Stimulated activated CD8-positive, alpha-beta memory T cell treated with anti-CD3 and anti-CD28 coated beads, Interleukin-12 subunit alpha, Interleukin-12 subunit beta, amount 100 ng/mL, for 4 hours (primary cell): ENCODE results near the gene SF1.
A peak's percentile ranks its signal among the peaks of the same experiment; 100 is the strongest.

ENCODE experiments used
- DNase-seq: peaks from one replicate; pipeline ENCODE4 v3.0.0-alpha.2; 2020; ENCODE audit warnings: low read depth

The SF1 gene

DNA sequence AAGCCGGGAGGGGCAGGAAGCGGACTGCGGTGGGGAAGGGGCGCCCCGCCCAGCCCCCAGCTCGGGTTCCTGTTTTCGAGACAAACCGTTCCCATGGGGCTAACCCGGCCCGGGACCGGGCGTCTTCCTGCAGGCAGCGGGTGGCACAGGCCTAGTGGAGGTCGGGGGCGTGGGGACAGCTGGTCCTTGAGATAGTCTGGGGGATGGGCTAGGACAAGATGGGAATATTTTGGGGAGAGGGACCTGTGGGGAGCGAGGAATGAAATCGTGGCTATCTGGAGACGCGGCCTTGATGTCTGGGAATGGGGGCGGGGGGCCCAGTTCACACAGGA, 33.2 kb downstream of the SF1 start:
- DNase-seq: peak; percentile 56

DNA sequence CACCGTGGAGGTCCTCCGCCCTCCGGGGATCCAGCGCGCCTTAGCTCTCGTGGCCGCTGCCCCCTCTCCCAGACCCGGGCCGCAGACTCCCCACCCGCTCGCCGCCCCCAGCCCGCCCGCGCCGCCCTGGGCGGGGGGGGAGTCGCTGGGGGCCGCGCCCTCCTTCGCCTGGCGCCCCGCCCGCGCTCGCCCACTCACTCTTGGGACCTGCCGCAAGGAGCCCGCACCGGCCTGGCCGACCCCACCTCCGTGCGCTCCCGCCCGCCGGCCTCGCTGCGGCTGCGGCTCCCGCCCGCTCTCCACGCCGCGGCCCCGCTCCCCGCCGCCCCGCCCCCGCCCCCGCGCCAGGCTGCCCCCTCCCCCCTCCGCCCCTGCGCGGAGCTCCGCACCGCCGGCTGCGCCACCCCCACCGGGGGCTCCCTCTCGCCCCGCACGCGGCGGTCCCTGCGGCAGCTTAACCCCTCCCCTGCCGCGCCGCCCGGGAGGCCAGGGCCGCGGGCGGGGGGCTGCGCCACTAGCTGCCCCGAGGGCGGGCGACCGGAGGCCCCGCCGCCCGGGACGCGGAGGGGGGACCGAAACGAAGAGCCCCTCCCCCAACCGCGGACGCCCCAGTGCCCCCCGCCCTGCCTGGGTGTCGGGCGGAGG, 33.7 kb downstream of the SF1 start:
- DNase-seq: peak; percentile 39

DNA sequence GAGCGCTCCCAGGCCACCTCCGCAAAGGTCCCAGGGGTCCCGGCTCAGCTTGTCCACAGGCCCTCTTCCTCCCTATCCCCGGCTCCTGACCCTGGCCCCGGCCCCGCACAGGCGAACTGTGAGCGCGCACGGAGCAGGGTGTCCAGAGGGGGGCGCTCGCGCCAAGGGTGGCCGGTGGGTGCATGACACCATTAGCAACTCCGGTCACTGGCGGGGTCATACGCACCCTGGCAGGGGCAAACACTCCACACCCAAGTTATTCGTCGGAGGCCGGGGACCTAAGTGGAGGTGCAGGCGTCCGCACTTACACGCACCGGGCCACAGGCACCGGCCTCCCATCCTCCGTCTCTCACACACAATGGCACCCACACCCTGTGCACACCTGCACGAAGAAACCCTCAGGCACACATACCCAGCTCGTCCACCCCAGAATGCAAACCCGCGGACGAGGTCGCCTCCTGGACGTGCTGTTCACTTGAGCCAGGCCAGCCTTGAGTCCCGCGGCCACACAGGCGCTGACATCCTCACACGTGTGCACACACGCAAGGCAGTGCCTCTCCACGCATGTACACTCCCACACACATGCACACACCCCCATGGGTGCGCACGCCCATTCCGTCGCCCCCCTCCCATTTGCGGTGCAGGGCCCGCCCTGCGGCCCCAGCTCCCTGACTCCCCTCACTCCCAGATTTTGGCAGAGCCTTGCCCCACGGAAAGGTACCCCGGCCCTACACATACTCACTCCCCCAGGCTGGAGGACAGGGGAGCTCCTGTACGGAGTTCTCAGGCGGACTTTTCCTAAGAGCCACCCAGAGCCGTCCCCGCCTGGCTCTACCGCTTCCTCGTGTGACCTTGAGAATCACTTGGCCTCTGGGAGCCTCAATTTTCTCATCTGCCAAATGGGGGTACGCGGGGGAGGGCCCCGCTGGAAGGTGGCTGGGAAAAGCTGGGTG, 34.5 kb downstream of the SF1 start, which contains the start of gene RASGRP2:
TSS of gene RASGRP2 (minus strand) at position 552 of the 953 bp plus-strand sequence. CDS start 1,276 bp downstream, outside the sequence.
- DNase-seq: peak; percentile 67

DNA sequence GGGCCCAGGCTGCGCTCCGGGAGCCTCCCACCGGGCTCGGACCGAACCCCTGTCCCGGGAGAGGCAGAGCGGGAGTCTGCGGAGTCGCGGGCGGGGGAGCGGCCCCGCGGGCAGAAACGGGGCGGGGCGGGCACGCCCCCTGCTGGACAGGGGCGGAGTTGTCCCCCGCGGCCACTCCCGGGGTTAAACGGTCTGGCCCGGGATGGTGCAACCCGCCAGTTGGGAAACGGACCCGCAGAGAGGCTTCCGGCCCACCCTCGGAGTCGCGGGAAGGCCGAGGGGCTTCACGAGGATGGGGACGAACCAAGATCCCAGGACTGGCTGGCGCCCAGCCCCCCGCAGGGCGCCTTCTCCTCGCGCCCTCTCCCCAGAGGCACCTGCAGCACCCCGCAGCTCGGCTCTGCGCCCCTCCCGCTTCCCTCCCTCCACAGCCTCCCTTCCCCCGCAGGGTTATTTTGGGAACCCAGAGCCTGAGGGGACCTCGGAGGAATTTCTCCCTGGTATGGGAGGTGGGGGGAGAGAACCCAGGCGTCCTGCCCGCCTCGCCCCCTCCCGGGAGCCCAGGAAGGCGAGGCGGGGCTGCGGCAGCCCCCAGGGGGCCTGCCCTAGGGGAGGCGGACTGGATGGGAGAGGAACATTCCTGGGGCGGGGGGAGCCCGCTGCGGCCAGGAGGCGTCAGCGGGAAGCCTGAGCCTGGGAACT, 35.3 kb downstream of the SF1 start:
- DNase-seq: peak; percentile 63

DNA sequence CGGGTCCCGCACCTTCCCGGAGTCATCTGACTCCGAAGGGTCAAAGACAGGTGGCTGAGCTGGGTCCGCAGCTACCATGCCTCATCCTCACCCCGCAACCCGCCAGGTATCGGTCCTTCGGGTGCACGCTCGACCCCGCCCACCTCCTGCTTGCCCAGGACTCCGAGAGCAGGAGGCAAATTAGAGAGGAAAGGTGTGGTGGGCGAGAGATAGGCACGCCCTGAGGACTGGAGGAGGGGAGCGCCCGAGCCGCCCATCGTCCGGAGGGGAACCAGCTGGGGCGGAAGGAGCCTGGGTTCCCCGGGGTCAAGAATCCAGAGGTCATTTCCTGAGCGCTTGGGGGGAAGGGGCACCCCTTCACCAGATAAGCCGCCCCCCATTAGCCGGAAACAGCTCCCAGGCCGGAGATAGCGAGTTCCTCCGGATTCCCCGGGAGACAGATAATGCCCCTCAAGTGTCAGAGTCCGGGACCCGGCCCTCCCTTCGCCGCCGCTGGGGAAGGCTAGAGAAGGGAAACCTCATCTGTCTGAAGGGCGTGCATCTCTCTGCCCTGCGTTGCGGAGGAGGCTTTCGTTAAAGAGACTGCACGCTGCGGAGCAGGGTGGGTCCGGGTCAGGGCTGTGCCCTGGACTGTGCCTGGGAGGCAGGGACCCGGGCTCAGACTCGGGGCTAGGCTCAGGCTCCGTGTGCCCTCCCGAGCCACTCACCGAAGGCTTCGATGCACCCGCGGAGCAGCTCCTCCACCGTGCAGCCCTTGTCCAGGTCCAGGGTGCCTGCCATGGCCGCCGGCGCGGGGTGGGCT, 36.1 kb downstream of the SF1 start:
- DNase-seq: no peak

DNA sequence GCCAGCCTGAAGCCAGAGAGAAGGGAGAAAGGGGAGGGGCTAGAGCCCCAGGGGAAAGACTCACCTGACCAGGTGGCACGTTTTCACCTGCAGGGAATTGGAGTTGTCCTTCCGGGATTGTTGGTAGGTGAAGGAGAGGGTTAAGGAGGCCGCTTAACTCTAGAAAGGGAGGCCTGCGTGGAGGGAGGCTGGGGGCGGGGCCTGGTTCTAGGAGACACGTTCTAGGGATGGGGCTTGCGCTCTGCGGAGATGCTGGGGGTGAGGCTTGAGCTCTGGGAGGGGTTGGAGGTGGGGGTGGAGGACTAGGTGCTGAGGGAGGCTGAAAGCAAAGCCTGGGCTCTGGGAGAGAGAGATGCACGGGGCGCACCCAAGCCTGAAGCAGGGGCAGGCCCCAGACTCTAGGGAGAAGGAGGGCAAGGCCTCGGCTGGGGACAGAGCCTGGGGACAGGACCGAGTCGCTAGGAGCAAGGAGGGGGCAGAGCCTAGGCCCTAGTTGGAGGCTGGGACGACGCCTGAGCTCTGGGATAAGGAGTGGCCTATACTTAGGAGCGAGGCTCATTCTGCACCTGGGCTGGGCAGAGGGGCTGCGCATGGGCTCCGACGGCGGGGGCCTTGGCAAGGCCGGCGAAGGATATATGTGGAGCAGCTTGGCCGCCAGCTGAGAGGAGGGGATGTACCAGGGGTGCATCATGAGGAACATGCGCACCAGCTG, 36.8 kb downstream of the SF1 start:
- DNase-seq: no peak

DNA sequence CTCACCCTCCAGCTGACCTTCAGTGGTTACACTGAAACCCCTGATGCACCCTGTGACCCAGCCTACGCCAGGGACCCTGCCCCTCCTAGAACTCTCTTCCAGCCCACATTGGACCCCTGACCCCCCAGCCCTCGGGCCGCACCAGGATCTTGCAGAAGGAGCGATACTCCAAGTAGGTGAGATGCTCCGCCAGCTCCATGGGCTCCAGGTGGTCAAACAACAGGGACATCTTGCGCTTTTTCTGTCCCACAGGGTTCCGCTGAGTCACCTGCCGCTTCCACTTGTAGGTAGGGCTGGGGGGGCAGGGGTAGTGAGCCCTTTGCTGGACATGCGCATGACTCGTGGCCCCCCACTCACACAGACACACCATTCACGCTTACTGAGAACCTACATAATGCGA, 38.5 kb downstream of the SF1 start:
- DNase-seq: no peak

DNA sequence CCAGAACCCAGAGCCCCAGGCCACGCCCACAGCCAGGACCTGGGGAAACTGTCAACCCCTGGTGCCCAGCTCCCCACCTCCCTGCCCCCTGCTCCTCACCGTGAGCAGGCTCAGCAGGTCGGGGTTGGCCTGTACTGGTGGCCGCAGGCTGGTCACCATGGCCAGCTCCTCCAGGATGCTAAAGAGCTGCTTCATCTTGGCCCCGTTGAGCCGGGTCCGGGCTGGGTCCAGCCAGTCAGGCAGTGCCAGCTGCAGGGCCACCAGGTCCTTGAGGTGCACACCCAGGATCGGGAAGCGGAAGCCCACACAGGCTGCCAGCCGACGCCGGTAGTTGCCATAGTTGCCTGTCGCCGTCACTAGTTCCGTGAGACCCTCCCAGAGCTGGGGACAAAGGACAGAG, 41.7 kb downstream of the SF1 start:
- no peak for DNase-seq

DNA sequence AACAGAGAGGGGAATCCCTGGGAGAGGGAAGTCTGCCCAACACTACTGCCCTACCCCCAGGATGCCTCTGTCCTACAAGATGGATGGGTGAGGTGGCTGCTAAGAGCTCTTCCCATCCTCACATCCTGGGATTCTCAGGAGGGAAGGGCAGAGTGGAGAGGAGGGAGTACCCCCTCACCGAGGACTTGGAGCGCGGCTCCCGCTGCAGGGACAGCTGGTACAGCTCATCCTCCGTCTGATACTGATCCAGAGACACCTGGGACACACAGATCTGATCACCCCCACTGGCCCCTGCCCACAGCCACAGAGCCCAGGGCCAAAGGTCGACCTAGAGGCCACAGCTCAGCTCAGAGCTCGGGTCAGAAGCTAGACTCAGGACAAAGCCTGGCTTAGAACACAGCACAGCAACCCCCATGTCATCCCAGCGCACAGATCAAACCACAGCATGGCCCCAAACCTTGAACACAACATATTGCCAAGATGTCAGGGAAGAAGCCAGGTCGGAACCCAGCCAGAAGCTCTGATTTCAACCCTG, 42.5 kb downstream of the SF1 start:
- no peak for DNase-seq

DNA sequence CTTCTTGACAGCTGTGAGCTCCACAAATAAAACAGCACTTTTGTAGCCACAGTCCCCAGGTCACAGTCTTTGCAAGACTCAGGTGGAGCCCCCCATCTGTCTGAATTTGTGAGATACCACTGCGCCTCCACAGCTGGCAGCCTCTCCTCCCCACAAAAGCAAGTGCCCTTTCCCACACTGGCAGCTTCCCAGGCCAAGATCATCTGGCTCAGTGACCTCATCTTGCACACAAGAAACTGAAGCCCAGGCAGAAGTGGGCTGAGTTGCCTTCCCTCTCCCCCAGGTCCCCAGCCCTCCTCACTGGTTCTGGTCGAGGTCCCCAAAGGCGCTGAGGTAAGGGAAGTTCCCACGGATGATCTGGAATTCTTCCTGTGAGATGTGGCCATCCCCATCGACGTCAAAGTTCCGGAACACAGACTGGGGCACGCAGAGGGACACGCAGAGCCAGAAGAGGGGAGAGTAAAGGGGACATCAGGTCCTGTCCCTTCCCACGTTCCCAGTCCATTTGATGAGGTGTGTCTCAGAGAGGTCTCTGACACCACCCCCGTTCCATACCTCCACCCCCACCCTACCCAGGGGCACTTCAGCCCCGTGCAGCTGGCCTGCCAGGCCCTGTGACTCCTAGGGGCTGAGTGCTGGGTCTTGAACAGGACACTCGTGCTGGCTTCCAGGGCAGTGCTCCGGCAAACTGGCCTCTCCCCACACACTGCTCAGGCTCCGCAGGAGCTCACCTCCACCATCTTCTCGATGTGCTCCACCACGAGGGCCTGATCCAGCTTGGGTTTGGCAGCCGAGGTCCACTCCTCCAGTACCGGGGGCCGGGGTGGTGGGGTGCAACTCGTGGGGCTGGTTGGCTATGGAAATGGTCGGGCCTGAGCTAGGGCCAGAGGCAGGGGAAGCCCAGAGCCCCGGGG, 43.3 kb downstream of the SF1 start:
- DNase-seq: no peak

DNA sequence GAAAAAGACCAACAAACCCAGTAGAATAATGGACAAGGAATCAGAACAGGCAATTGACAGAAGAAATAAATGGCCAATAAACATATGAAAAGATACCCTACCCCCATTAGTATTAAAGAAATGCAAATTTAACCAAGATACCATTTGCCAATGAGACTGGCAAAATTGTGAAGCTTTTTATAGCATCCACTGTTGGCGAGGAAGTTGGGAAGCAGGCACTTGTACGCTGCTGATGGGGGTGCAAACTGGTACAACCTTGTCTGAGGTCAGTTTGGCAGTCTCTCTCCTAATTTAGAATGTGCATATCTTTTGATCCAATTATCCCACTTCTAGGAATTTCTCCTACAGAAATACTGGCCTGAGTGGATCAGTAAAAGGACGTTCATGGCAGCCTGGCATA, 46.7 kb downstream of the SF1 start:
- DNase-seq: no peak

DNA sequence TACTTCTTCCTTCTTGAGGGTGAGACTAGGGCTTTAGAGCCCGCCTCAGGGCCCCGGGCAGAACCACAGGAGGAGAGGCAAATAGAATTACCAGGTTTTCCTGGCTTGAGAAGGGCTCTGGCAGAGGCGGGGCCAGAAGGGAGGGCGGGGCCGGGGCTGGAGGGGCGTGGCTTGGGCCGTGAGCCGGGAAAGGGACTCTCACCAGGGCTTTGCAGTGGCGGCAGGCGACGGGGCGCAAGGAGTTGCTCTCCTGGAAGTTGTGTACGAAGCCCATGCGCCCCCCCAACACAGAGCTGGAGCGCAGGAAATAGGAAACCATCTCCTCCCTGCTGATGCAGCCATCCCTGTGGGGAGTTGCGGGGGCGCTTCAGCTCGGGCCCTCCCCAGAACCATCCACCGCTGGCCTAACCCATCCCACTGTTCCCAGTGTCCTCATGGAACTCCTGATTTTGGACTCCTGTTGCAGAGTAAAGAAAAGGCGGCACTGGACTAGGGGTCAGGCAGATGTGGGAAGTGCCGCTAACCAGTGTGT, 48.4 kb downstream of the SF1 start:
- DNase-seq: no peak

DNA sequence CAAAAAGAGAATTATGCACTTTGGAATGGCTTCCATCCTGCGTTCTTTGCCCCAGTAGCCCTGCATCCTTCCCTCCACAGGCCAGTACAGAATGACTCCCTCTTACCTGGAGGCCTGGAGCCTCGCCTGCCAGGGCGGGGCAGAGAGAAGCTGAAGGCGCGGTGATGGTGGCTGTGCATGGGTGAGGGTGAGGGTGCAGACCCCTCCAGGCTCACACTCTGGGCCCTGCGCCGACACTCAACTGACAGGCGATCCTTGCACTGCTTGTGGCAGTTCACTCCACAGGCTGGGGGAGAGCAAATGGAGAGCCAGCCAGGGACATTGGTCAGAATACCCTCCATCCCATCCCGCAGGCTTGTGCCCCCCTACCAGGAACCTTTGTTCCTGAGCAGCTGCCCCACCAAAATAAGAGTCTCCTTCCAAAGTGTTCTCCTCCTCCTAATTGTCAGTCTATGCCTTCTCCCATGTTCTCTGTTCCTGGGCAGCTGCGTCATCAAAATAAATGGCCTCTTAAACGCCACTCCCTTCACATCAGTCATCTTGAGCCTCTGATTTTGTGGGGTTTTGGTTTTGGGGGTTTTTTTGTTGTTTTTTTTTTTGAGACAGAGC, 49.5 kb downstream of the SF1 start:
- DNase-seq: no peak

DNA sequence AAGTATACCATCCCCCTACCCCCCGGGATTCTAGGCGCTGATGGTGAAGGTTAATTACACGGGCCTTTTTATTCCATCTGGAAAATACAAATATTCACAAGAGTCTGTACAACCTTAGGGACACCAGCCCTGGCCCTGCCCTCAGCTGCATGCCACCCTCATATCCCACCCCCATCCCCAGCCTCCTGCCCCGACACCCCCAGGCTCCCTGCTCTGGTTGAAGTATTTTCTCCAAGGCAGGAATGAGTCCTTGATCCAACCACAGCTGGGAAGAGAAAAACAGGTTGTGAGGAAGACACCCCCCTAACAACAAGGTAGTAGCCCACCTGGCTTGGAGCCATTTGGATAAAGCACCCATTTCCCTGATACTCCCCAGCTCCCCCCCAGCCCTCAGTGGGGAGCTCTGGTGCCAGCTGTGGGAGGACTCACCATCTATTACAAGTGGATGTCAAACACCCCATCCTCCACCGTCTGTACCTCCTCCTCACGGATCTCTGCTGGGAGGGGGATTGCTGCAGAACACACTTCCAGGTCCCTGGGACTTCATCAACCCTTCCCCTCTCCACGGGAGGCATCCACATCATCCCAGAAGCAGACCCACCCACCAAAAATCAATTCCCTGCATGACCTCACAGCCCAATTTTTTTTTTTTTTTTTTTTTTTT, 51.3 kb downstream of the SF1 start:
- no peak for DNase-seq

DNA sequence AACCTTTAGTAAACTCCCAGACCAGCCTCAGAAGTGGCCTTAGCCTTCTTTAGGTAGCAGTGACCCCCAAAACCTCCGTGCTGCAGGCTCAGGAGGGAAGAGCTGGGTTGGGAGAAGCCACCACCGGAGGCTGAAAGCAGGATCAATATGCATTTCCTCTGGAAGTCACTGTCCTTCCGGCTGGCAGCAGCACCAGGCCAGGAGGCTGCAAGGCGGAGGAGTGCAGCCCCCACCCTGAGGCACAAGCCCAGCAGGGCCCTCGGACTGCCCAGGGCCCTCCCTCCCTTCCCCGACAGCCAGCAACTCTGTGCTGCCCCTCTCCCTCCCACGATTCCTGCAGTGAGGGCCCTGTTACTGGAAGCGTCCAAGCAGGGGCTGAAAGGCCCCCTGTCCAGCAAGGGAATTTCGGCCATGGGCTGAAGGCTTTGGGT, 52.1 kb downstream of the SF1 start:
- no peak for DNase-seq

DNA sequence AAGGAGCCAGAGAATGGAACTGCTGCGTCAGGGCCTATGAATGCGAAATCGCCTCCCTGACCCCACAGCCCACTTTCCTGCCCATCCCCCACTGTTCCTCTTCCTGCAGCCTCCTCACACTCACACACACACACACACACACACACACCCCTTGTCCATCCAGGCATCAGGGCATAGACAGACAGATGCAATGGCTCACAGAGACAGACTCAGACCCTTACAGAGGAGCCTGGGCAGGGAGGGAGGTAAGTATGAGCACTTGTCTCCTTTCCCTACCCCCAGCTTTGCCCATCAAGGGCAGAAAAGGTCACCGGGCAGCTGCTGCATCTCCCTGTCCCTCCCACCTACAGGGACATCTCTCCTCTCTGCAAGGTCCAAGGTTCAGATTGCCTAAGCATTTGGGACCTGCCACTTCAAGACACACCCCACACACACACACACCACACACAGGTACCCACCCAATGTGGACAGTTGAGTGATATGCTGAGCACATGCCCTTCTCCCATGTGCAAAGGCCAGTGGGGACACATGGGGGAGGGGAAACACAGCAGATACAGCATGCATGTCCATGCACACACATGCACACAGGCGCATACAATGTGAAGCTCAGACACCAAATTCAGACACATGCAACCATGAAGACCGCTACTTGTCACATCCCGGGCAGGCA, 53.3 kb downstream of the SF1 start:
- no peak for DNase-seq

DNA sequence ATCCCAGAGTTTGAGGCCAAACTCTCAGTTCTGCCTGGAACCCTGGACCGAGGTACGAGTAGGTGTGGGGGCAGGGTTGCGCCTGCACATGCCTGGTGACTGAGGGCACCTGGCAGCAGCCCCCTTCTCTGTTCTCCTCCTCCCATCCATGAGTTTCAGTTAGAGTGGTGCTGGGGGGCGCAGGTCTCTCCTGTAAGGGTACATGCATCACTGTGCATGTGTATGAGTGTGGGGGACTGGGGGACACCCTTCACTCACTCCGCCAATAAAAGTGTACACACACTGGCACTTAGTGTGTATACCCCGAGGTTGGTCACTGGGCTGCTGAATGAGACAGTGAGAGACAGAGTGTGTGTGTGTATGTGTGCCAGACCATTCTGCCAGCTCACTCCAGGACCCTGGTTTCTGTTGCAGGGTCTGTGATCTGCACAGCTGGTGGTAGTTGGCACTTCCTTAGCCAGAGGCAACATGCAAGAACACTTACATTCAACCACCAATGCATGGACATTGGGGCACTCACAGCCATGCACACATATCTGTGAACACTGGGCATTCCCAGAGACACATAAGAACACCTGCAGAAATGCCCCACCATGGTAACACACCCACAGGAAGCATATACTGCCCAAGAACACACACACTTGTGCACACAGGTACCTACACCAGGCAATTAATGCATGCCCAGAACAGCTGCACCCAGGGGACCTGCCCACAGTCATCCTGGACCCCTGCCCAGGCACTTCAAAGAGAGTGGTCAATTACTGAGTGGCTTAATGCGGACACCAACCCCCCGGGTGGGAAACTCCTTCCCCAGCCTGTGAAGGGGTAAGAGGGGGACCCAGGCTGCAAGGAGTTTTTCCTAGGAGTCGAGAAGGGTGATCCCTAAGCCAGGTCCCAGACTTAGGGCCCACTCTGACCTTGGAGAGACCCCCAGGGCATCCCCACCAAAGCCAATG, 54.2 kb downstream of the SF1 start:
- no peak for DNase-seq
